Keratinocyte (primary cell): Measurements from ENCODE around the gene SSBP4.

ENCODE experiments used
- CTCF ChIP-seq, 3 experiments: IDR thresholded peaks in 1 of 3; conservative IDR thresholded peaks in 1 of 3; optimal IDR thresholded peaks in 1 of 3; 2 replicates in 2 of 3; 3 replicates in 1 of 3; pipeline versions ENCODE3 to v1.5.1; 2011; ENCODE audit warnings: low read length in 3 of 3, mild to moderate bottlenecking in 3 of 3, moderate library complexity in 2 of 3, control low read depth in 1 of 3, inconsistent platforms in 1 of 3; ENCODE audit not compliant: insufficient read depth in 2 of 3; ENCODE audit errors: extremely low read depth in 1 of 3
- EZH2 ChIP-seq: IDR thresholded peaks from one replicate; pipeline ENCODE4 v1.6.1; 2012; ENCODE audit warnings: inconsistent platforms, mild to moderate bottlenecking, low read length, moderate library complexity

DNA sequence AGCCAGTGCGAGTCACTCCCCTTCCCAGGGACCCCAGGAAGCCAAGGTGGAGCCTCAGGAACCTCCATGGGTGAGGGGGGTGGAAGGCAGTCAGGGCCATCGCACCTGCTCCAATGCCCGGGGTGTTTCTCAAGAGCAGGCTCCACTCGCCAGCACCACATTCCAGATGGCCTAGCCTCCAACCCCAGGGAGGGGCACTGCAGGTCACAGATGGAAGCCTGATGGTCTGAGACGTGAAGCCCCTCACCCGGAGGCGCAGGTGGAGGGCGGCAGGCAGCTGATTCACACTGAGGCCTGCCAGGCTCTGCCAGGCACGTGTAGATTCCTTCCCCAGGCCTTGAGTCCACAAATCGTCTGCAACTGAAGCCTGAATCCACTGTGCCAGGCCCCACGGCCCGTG is 41.7 kb downstream of the SSBP4 start:
- TF ChIP-seq CTCF (optimal IDR thresholded peaks at IDR 0.05 in 1 of 3, IDR thresholded peaks at IDR 0.05 in 1 of 3, conservative IDR thresholded peaks at IDR 0.05 in 1 of 3; ENCODE audit: extremely low read depth in 1 of 3, insufficient read depth in 2 of 3, low read length in 3 of 3) (no peak), EZH2 (no peak)
